BE2C (cell line): ENCODE results near the gene CAMTA1.

ENCODE experiments used
- DNase-seq: peaks from one replicate; pipeline ENCODE4 v3.0.0-alpha.2; 2020
- H3K27me3 ChIP-seq: fragments of 250-450 bp; sonication (Bioruptor Pico); 2 replicates; pipeline ENCODE4 v1.5.1; 2020; ENCODE audit warnings: mild to moderate bottlenecking
- H3K36me3 ChIP-seq: fragments of 250-450 bp; sonication (Bioruptor Pico); 2 replicates; pipeline ENCODE4 v1.5.1; 2020; ENCODE audit warnings: mild to moderate bottlenecking
- H3K4me1 ChIP-seq: fragments of 250-450 bp; sonication (Bioruptor Pico); 2 replicates; pipeline ENCODE4 v1.5.1; 2020
- H3K4me3 ChIP-seq: 2 replicates; pipeline ENCODE4 v1.5.1; 2011; ENCODE audit warnings: low read depth, low read length
- H3K9me3 ChIP-seq: fragments of 250-450 bp; sonication (Bioruptor Pico); 2 replicates; pipeline ENCODE4 v1.5.1; 2020
- TF ChIP-seq, protein P1 (sequence below): IDR thresholded peaks from 2 replicates; pipeline ENCODE4 v1.5.1; 2012; ENCODE audit warnings: mild to moderate bottlenecking, low read depth, low read length

The CAMTA1 gene

DNA sequence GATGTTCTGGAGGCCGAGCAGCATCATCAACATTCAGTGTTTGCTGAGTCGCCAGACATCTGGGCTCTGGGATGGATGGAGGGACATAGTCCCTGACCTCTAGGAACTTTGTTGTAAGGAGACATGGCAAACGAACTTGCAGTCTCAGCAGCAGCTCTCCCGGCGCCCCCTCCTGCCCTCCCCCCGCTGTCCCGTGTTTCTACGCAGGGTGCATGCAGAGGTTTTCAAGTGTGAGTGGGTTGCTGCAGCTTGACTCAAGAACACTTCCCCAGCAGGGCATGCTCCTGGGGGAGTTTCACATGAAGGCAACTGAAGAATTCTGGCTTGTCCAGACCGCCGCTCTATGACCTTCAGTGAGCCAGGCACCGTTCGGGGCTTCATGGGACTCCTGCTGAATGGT, 121.9 kb downstream of the CAMTA1 start:
- Histone ChIP-seq H3K4me3 (no peak overlapping the region), H3K27me3 (no peaks in the 10 kb centered on the region), H3K4me1 (no peaks in the 10 kb centered on the region), H3K36me3 (no peaks in the 10 kb centered on the region), H3K9me3 (no peaks in the 10 kb centered on the region)
- TF ChIP-seq, protein P1, sequence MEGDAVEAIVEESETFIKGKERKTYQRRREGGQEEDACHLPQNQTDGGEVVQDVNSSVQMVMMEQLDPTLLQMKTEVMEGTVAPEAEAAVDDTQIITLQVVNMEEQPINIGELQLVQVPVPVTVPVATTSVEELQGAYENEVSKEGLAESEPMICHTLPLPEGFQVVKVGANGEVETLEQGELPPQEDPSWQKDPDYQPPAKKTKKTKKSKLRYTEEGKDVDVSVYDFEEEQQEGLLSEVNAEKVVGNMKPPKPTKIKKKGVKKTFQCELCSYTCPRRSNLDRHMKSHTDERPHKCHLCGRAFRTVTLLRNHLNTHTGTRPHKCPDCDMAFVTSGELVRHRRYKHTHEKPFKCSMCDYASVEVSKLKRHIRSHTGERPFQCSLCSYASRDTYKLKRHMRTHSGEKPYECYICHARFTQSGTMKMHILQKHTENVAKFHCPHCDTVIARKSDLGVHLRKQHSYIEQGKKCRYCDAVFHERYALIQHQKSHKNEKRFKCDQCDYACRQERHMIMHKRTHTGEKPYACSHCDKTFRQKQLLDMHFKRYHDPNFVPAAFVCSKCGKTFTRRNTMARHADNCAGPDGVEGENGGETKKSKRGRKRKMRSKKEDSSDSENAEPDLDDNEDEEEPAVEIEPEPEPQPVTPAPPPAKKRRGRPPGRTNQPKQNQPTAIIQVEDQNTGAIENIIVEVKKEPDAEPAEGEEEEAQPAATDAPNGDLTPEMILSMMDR = no peak
- DNase-seq = no peak

DNA sequence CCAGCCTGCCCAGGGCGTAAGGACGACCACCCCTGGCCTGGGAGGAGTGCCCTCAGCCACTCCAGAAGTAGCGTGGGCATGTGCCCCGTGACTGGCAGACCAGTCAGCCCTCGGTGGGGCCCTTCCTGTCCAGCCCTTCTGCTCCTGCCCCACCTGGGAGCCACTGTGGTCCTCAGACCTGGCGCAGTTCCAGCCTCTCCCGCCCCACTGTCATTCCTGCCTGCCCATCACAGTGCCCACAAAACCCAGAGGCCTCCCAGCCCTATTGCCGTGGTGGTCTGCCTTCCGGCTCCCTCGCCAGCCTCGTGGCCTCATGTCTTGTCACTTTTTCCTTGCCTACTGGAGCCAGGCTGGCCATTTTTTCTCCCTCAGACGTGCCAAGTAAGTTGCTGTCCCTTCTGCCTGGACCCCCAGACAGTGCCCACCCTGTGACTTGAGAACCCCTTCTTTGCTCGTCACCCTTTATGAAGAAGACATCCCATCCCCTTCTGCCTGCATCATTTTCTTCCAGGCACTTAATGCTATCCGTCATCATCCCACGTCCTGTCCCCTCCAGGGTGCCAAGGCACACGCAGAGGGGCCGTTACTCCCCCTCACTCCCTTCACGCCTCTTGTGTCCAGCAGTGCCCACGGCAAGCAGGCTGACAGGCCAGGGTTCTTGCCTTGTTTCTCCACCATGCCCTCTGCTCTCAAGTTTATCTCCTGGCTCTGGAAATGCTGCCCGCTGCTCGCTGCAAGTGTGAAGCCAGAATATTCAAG, 122.6 kb downstream of the CAMTA1 start:
- H3K4me3 ChIP-seq = no peak overlapping the region
- TF ChIP-seq, protein P1 = no peak
- no peaks in the 10 kb centered on the region for H3K27me3 ChIP-seq
- DNase-seq = no peak
- no peaks in the 10 kb centered on the region for H3K4me1 ChIP-seq
- H3K9me3 ChIP-seq = no peaks in the 10 kb centered on the region
- no peaks in the 10 kb centered on the region for H3K36me3 ChIP-seq

DNA sequence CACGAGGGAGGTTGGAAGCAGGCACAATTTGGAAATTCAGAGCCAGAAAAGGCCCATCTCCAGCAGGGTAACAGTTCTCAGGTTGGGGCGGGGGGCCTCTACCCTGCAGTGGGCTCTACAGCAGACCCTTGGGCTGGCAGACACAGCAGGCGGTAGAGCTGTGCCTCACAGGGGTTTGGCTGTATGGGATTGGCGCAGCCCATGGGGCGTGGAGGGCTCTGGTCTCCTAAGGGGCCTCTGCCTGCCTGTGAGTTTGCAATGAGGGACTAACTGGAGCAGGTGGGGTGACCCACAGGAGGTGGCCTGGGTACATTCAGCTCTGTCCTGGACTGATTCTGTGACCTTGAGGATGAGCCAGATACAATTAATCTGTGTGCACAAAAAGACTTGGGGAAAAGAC, 124.1 kb downstream of the CAMTA1 start:
- Histone ChIP-seq H3K9me3 (no peaks in the 10 kb centered on the region), H3K4me3 (no peak overlapping the region), H3K27me3 (no peaks in the 10 kb centered on the region), H3K36me3 (no peaks in the 10 kb centered on the region), H3K4me1 (no peaks in the 10 kb centered on the region)
- DNase-seq = no peak
- TF ChIP-seq, protein P1 = no peak

DNA sequence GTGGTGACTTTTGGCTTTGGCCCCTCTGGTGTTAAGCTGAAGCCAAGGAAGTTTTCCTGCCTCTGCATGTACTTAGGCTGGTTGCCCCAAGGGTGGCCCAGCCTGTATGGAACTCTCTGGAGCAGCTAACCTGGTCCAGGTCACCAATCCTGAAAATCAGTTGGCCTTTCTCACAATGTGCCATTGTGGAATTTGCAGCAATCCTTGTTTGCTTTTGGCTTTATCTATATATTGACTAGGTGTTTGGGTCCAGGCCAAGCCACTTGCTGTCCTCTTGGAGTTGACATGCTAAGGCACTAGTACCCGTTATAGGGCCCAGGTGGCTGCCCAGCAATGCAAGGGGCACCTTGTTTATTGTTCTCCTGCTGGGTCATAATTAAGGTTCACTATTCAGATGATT, 124.6 kb downstream of the CAMTA1 start:
- DNase-seq = no peak
- no peaks in the 10 kb centered on the region for H3K9me3 ChIP-seq
- H3K27me3 ChIP-seq = no peaks in the 10 kb centered on the region
- TF ChIP-seq, protein P1 = no peak
- H3K36me3 ChIP-seq = no peaks in the 10 kb centered on the region
- H3K4me3 ChIP-seq = no peak overlapping the region
- no peaks in the 10 kb centered on the region for H3K4me1 ChIP-seq

DNA sequence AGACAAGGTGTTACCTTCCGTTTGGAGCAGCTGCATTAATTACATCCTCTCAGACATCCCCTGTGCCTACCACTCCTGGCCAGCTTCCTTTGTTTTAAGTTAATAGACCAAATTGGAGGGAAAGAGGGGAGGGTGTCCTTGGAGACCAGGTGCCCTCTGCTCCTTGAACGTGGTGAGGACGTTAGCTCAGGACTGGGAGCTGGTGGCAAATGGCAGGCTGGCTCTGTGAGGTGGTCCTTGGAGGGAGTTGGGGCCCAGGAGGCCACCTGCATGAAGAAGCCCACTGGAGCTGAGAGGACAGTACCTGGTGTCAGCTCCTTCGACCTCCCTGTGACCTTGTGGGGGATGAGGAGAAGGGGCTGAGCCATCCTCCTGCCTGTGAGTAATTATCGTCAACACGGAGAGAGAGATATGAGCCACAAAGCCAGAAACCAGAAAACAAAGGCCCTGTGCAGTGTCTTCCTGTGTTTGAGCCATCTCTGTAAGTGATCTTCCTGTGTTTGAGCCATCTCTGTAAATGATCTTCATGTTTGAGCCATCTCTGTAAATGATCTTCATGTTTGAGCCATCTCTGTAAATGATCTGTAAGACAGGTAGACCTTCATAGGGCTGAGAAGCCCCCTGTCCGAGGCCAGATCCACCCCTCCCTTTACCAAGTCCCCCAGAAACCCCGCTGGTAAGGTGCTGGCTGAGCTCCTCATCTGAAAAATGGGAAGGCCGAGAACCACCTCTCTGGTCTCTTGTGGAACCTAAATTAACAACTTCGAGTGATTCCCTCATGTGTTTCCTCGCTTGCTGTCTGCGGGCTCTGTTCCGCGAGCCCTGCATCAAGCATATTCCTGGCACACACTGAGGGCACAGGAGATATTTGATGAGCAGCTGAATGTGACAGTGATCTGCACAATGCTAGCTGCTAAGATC, 126.0 kb downstream of the CAMTA1 start:
- no peak overlapping the region for H3K4me3 ChIP-seq
- DNase-seq = no peak
- H3K27me3 ChIP-seq = no peaks in the 10 kb centered on the region
- TF ChIP-seq, protein P1 = no peak
- H3K4me1 ChIP-seq = no peaks in the 10 kb centered on the region
- no peaks in the 10 kb centered on the region for H3K36me3 ChIP-seq
- H3K9me3 ChIP-seq = no peaks in the 10 kb centered on the region

DNA sequence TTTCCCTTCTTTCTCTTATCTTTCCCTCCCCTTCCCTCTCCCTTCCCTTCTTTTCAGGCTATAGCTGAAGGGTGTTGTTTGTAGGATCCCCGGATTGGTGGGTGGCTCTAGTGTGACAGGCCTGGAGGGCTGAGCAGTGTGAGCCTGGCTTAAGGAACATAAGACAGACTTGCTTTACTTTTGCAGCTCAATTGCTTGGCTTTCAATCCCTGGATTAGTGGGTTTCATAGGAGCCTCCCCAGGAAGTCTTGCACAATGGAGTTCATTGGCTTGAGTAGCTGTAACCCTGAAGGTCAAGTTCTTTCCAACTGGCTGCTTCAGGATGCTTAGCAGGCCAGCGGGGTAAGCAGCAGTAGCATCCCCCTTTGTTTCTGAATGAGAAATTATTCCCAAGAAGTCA, 126.7 kb downstream of the CAMTA1 start:
- no peaks in the 10 kb centered on the region for H3K36me3 ChIP-seq
- no peaks in the 10 kb centered on the region for H3K9me3 ChIP-seq
- no peak overlapping the region for H3K4me3 ChIP-seq
- no peaks in the 10 kb centered on the region for H3K27me3 ChIP-seq
- DNase-seq = no peak
- no peaks in the 10 kb centered on the region for H3K4me1 ChIP-seq
- TF ChIP-seq, protein P1 = no peak
